OCI-LY7 (cell line): ENCODE measurements around the gene USP8. TPM values are rescaled to one million over a fixed set of nuclear protein-coding genes. Genes with fewer than 3 reads are reported as not detected.

Experiments
- BruUV-seq: library from RNA; stranded (reverse); fragments of 400-500 nt; replicated peaks from 2 replicates; lab custom pipeline; 2021; lab: Mats Ljungman, UMichigan
- CTCF ChIA-PET: fragments of 300-600 bp; sonication (Branson Sonifier 250); formaldehyde crosslinking; loops from one replicate; lab custom pipeline; 2022; ENCODE audit warnings: antibody characterized with exemption; ENCODE audit not compliant: unreplicated experiment; lab: Charles Lee
- POLR2A ChIA-PET: fragments of 300-600 bp; sonication (Branson Sonifier 250); formaldehyde crosslinking; loops from one replicate; lab custom pipeline; 2022; ENCODE audit warnings: antibody characterized with exemption; lab: Charles Lee
- DNase-seq: peaks from one replicate; pipeline ENCODE4 v3.0.0-alpha.2; 2015; ENCODE audit warnings: low spot score
- H2AFZ ChIP-seq: fragments of 200-600 bp; sonication (generic), shearing (Covaris generic); 2 replicates; pipeline ENCODE4 v1.6.1; 2014; ENCODE audit warnings: mild to moderate bottlenecking, antibody characterized with exemption, low read length, moderate library complexity
- H3K27ac ChIP-seq: fragments of 200-600 bp; sonication (generic); 2 replicates; pipeline ENCODE4 v1.5.1; 2014; ENCODE audit warnings: mixed run types, low read depth, mild to moderate bottlenecking, moderate library complexity, low read length, inconsistent platforms; ENCODE audit not compliant: poor library complexity, severe bottlenecking
- H3K36me3 ChIP-seq: fragments of 200-600 bp; sonication (generic); 2 replicates; pipeline ENCODE4 v1.6.1; 2014; ENCODE audit warnings: mild to moderate bottlenecking, antibody characterized with exemption, low read length, moderate library complexity, mixed read lengths; ENCODE audit not compliant: insufficient read depth
- H3K4me1 ChIP-seq: fragments of 200-600 bp; sonication (generic); 2 replicates; pipeline ENCODE4 v1.5.1; 2014; ENCODE audit warnings: mild to moderate bottlenecking, low read length; ENCODE audit not compliant: insufficient read depth, poor library complexity, severe bottlenecking
- H3K4me2 ChIP-seq: fragments of 200-600 bp; sonication (generic); 2 replicates; pipeline ENCODE4 v1.6.1; 2014; ENCODE audit warnings: mild to moderate bottlenecking, low read length
- H3K4me3 ChIP-seq: fragments of 200-600 bp; sonication (generic); 2 replicates; pipeline ENCODE4 v1.5.1; 2014; ENCODE audit warnings: mild to moderate bottlenecking, low read depth, low read length; ENCODE audit not compliant: poor library complexity, severe bottlenecking
- H3K79me2 ChIP-seq: fragments of 200-600 bp; sonication (generic); 2 replicates; pipeline ENCODE4 v1.6.1; 2016; ENCODE audit warnings: low read depth, mild to moderate bottlenecking, low read length, moderate library complexity, mixed read lengths; ENCODE audit not compliant: insufficient read depth
- H3K9me2 ChIP-seq: fragments of 200-600 bp; sonication (generic); 2 replicates; pipeline ENCODE4 v1.6.1; 2016; ENCODE audit warnings: mild to moderate bottlenecking, low read length, mixed read lengths; ENCODE audit not compliant: insufficient read depth
- H3K9me3 ChIP-seq: fragments of 200-600 bp; sonication (generic); 2 replicates; pipeline ENCODE4 v1.6.1; 2014; ENCODE audit warnings: mild to moderate bottlenecking, mixed run types, low read length, mixed read lengths
- H4K20me1 ChIP-seq: fragments of 200-600 bp; sonication (generic); 2 replicates; pipeline ENCODE4 v1.6.1; 2014; ENCODE audit warnings: mild to moderate bottlenecking, antibody characterized with exemption, low read length, moderate library complexity, mixed read lengths; ENCODE audit not compliant: insufficient read depth
- CTCF ChIP-seq: fragments of 200-600 bp; sonication (generic); conservative IDR thresholded peaks from 2 replicates; pipeline ENCODE4 v1.5.1; 2014; ENCODE audit warnings: mild to moderate bottlenecking, antibody characterized with exemption, low read length, moderate library complexity, mixed read lengths
- EZH2phosphoT487 ChIP-seq: fragments of 200-600 bp; sonication (generic); IDR thresholded peaks from 2 replicates; pipeline ENCODE4 v1.6.1; 2018; ENCODE audit warnings: low read depth, borderline replicate concordance, mild to moderate bottlenecking, mixed run types, antibody characterized with exemption, low read length, moderate library complexity, mixed read lengths
- intact Hi-C: fragments of 100-400 bp; cut with micrococcal nuclease; formaldehyde crosslinking; loops from one replicate; pipeline ENCODE4 v1.10.0; 2022; ENCODE audit not compliant: unreplicated experiment
- total RNA-seq, 2 experiments: library from RNA; depleted of rRNA in 1 of 2; stranded (reverse); fragments of >200 nt in 1 of 2; shearing (Covaris generic) in 1 of 2; gene quantifications; 2 replicates each; pipeline ENCODE4 v1.2.3, GENCODE V29; 2014 to 2022

The USP8 gene
- total RNA-seq, 2 experiments from 2014 or later, result 34.1 to 43.8 TPM

- H3K36me3 ChIP-seq, result peaks cover 62% of the 10 kb centered on the region
- no peak for DNase-seq
- no peaks in the 10 kb centered on the region for H3K9me2 ChIP-seq
- CTCF ChIA-PET, result no interaction called here
- POLR2A ChIA-PET, result no interaction called here
- H3K79me2 ChIP-seq, result peaks cover 79% of the 10 kb centered on the region
- no peaks in the 10 kb centered on the region for H3K9me3 ChIP-seq
- no peak overlapping the region for H3K4me3 ChIP-seq
- H3K4me2 ChIP-seq, result no peak overlapping the region
- H3K4me1 ChIP-seq, result no peaks in the 10 kb centered on the region
- TF ChIP-seq EZH2phosphoT487 (no peak), CTCF (no peak)
- no peak overlapping the region for H3K27ac ChIP-seq
- no peak overlapping the region for H2AFZ ChIP-seq
- BruUV-seq, result no TSS peak
- H4K20me1 ChIP-seq, result peaks cover 10% of the 10 kb centered on the region
- intact Hi-C loops, result no loop called here
Measured at GRCh38 chr15:50435772-50436171, 11.6 kb downstream of the USP8 start.

GRCh38 chr15:50438251-50438650, 14.0 kb downstream of the USP8 start:
- BruUV-seq, result no TSS peak
- ChIA-PET POLR2A (no interaction called here), CTCF (no interaction called here)
- H3K79me2 ChIP-seq, result peaks cover 59% of the 10 kb centered on the region
- H3K4me1 ChIP-seq, result no peaks in the 10 kb centered on the region
- H3K4me3 ChIP-seq, result no peak overlapping the region
- intact Hi-C loops, result no loop called here
- no peak for TF ChIP-seq EZH2phosphoT487
- H3K4me2 ChIP-seq, result no peak overlapping the region
- H3K9me3 ChIP-seq, result no peaks in the 10 kb centered on the region
- H2AFZ ChIP-seq, result no peak overlapping the region
- peaks cover 72% of the 10 kb centered on the region for H3K36me3 ChIP-seq
- no peak overlapping the region for H3K27ac ChIP-seq
- H3K9me2 ChIP-seq, result no peaks in the 10 kb centered on the region
- DNase-seq, result no peak
- H4K20me1 ChIP-seq, result peaks cover 9% of the 10 kb centered on the region

GRCh38 chr15:50440932-50441331, 16.7 kb downstream of the USP8 start:
- Histone ChIP-seq H3K4me1 (peaks cover 15% of the 10 kb centered on the region), H3K9me2 (no peaks in the 10 kb centered on the region), H3K36me3 (peaks cover 69% of the 10 kb centered on the region), H3K79me2 (peaks cover 40% of the 10 kb centered on the region), H3K4me2 (no peak overlapping the region), H4K20me1 (peaks cover 5% of the 10 kb centered on the region), H2AFZ (no peak overlapping the region), H3K4me3 (no peak overlapping the region), H3K27ac (no peak overlapping the region), H3K9me3 (no peaks in the 10 kb centered on the region)
- CTCF ChIA-PET, result no interaction called here
- TF ChIP-seq CTCF, result no peak
- no peak for TF ChIP-seq EZH2phosphoT487
- intact Hi-C loops, result loop anchor here (5.0 to 10.0 kb wide), 2 partner anchors 89 to 464 kb away; partner anchors contain the start of gene AP4E1
- no peak for DNase-seq
- BruUV-seq, result no TSS peak
- POLR2A ChIA-PET, result interaction anchor here (0.6 to 1.2 kb wide), 2 partner anchors 22 to 225 kb away, joined by 3 to 4 read pairs; no protein-coding TSS in a partner anchor
